OCI-LY3 (cell line): ENCODE data around the gene CCDC177.

Source experiments
- H2AFZ ChIP-seq: fragments of 200-600, 300-600 bp; shearing (Covaris generic); 2 replicates; pipeline ENCODE4 v1.6.0; 2014; ENCODE audit warnings: antibody characterized with exemption, low read depth, low read length
- H3K27ac ChIP-seq: fragments of 200-600, 300-600 bp; sonication (generic); 2 replicates; pipeline ENCODE4 v1.5.1; 2014; ENCODE audit warnings: mild to moderate bottlenecking, low read length, moderate library complexity, mixed read lengths
- H3K27me3 ChIP-seq: fragments of 200-600, 300-600 bp; sonication (generic); 2 replicates; pipeline ENCODE4 v1.6.1; 2014; ENCODE audit warnings: low read depth, low read length, mixed read lengths
- H3K36me3 ChIP-seq: fragments of 200-600, 300-600 bp; sonication (generic); replicated peaks from 2 replicates; pipeline ENCODE3; 2014; ENCODE audit warnings: low read depth, low read length, mixed read lengths
- H3K4me1 ChIP-seq: fragments of 300-600, 200-600 bp; sonication (generic); 2 replicates; pipeline ENCODE4 v1.6.1; 2014; ENCODE audit warnings: low read length, mixed read lengths
- H3K4me2 ChIP-seq: fragments of 200-600, 300-600 bp; sonication (generic); 2 replicates; pipeline ENCODE4 v1.6.1; 2014; ENCODE audit warnings: low read length, mixed read lengths
- H3K4me3 ChIP-seq: fragments of 300-600, 200-600 bp; sonication (generic); 2 replicates; pipeline ENCODE4 v1.5.1; 2014; ENCODE audit warnings: antibody characterized with exemption, mild to moderate bottlenecking, low read length, moderate library complexity
- H3K79me2 ChIP-seq: fragments of 300-600, 200-600 bp; shearing (Covaris generic); 2 replicates; pipeline ENCODE4 v1.6.1; 2014; ENCODE audit warnings: mild to moderate bottlenecking, low read length, mixed read lengths
- H3K9ac ChIP-seq: fragments of 300-600, 200-600 bp; shearing (Covaris generic); 2 replicates; pipeline ENCODE4 v1.6.0; 2014; ENCODE audit warnings: mild to moderate bottlenecking, low read length, moderate library complexity
- H3K9me3 ChIP-seq: fragments of 200-600, 300-600 bp; shearing (Covaris generic); 2 replicates; pipeline ENCODE4 v1.6.1; 2014; ENCODE audit warnings: low read length, mixed read lengths; ENCODE audit not compliant: insufficient read depth
- H4K20me1 ChIP-seq: fragments of 200-600, 300-600 bp; sonication (generic); 2 replicates; pipeline ENCODE4 v1.6.1; 2016; ENCODE audit warnings: low read length, mixed read lengths; ENCODE audit not compliant: insufficient read depth
- EZH2phosphoT487 ChIP-seq: fragments of 200-600 bp; shearing (Covaris generic); IDR thresholded peaks from 2 replicates; pipeline ENCODE4 v1.6.1; 2018; ENCODE audit warnings: antibody characterized with exemption, mixed run types, low read depth
- TF ChIP-seq, protein P1 (sequence below): fragments of 200-600, 300-600 bp; sonication (generic); IDR thresholded peaks from 2 replicates; pipeline ENCODE4 v1.5.1; 2014; ENCODE audit warnings: antibody characterized with exemption, low read length, low read depth

CCDC177 gene

DNA sequence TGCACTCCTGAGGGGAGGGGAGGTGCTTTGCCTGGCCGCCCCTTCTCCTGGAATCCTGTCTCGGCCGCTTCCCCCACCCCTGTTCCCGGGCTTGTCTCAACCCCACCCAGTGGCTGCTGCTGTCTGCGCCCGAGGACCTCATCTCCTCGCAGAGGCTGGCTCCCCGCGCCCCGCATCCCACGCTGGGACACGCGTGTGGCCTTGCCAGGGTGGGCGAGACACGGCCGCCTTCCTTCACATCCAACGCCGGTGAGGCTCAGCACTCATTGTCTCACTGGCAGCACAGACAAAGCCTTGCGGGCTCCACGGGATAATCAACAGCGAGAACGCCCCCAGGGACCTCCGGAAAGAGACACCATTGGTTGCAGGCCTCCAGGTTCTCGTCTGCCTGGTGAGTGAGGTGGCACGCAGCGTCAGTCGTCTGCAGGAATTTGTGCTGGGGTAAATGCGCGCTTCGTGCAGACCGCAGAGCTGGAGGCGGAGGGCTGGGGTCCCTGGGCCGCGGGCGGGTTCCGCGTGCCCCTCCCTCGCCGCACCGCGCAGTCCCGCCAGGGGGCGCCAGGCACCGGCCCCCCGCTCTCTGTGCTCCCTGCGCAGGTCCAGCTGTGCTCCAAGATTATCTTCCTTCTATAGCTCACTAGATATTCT, 26.8 kb downstream of the CCDC177 start:
- Histone ChIP-seq H3K4me3 (no peak overlapping the region), H3K9me3 (no peaks in the 10 kb centered on the region), H3K9ac (no peak overlapping the region), H3K4me1 (peaks cover 7% of the 10 kb centered on the region; the same call in 1 of the 2 replicates), H3K79me2 (no peaks in the 10 kb centered on the region), H3K27ac (no peak overlapping the region), H2AFZ (no peak overlapping the region), H3K36me3 (no peaks in the 10 kb centered on the region), H3K27me3 (peaks cover 19% of the 10 kb centered on the region), H3K4me2 (no peak overlapping the region), H4K20me1 (no peaks in the 10 kb centered on the region)
- TF ChIP-seq EZH2phosphoT487 = no peak
- TF ChIP-seq, protein P1, sequence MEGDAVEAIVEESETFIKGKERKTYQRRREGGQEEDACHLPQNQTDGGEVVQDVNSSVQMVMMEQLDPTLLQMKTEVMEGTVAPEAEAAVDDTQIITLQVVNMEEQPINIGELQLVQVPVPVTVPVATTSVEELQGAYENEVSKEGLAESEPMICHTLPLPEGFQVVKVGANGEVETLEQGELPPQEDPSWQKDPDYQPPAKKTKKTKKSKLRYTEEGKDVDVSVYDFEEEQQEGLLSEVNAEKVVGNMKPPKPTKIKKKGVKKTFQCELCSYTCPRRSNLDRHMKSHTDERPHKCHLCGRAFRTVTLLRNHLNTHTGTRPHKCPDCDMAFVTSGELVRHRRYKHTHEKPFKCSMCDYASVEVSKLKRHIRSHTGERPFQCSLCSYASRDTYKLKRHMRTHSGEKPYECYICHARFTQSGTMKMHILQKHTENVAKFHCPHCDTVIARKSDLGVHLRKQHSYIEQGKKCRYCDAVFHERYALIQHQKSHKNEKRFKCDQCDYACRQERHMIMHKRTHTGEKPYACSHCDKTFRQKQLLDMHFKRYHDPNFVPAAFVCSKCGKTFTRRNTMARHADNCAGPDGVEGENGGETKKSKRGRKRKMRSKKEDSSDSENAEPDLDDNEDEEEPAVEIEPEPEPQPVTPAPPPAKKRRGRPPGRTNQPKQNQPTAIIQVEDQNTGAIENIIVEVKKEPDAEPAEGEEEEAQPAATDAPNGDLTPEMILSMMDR = no peak

DNA sequence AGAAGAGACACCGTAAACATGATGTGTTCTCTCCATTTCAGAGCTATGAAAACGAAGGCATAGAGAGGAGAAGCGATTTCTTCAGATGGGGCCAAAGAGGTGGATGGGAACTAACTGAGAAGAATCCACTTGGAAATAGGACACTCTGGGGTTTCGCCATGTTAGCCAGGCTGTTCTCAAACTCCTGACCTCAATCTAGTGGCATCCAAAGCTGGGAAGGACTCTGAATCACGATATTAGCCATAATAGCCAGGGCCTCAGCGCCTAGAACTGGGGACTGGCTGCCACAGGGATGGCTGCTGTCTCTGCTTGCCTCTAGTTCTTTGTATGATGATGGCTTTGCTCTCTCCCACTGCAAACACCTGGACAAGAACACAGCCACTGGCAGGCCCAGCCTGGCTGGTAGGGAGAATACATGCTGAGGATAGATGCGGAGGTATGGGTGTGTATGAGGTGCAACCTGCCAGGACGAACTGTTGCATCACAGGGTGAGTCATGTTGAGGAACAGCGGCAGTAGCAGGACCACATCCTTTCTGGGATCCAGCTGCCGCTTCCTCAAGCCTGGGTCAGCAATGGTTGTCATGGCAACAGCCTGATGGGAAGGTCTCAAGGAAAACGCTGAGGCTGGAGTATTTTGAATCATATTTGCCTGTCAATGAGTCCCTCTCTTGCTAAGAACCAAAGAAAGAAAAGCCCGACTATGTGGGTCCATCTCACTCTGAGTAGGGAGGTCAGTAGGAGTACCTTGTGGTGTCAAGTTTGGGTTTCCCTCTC, 31.1 kb downstream of the CCDC177 start:
- TF ChIP-seq EZH2phosphoT487 = no peak
- TF ChIP-seq, protein P1 = no peak
- Histone ChIP-seq H3K27me3 (peaks cover 29% of the 10 kb centered on the region), H3K4me1 (peaks cover 19% of the 10 kb centered on the region), H3K9me3 (no peaks in the 10 kb centered on the region), H3K9ac (no peak overlapping the region), H3K36me3 (no peaks in the 10 kb centered on the region), H3K4me2 (no peak overlapping the region; the same call in 1 of the 2 replicates), H3K4me3 (no peak overlapping the region), H3K79me2 (no peaks in the 10 kb centered on the region), H4K20me1 (no peaks in the 10 kb centered on the region), H3K27ac (no peak overlapping the region), H2AFZ (no peak overlapping the region)

DNA sequence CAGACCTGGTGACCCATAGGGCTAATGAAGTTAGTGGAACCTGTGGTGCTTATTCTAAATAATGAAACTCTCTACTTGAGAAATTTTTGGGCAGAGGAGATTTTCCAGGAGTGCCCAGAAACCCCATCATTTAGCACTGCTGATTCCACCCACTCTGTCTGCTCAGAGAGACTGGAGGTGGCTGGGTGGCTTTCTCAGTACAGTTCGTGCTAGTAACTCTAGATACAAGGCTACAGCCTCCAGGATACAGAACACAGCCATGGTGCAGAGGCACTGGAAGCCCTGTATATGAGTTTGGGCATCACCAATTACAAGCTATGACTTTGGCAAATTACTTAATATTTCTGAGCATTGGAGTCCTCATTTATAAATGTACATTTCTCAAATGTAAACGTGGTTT, 32.4 kb downstream of the CCDC177 start:
- H3K79me2 ChIP-seq = no peaks in the 10 kb centered on the region
- no peaks in the 10 kb centered on the region for H3K9me3 ChIP-seq

More for the DNA sequence above, 32.4 kb downstream of the CCDC177 start:
- Histone ChIP-seq H3K4me1 (peaks cover 19% of the 10 kb centered on the region), H3K36me3 (no peaks in the 10 kb centered on the region), H2AFZ (no peak overlapping the region), H3K9ac (no peak overlapping the region), H3K27ac (no peak overlapping the region), H3K27me3 (peaks cover 32% of the 10 kb centered on the region), H4K20me1 (no peaks in the 10 kb centered on the region), H3K4me2 (no peak overlapping the region), H3K4me3 (no peak overlapping the region)
- no peak for TF ChIP-seq EZH2phosphoT487
- TF ChIP-seq, protein P1 = no peak
